ENCODE data around the gene MMS19. TPM values are rescaled to one million over a fixed set of nuclear protein-coding genes. Genes with fewer than 3 reads are reported as not detected.

MMS19 gene
- total and polyA plus RNA-seq, 12 donors, result 38.7 to 139 (median 64.7) TPM

- Histone ChIP-seq H3K9me3 (replicated peaks in 1 of 3) (no peaks in the 10 kb centered on the region), H3K4me1 (replicated peaks in 1 of 2) (peaks cover 7 to 29% of the 10 kb centered on the region in 2 donors), H3K36me3 (replicated peaks in 1 of 2) (peaks cover 0 to 31% of the 10 kb centered on the region in 2 donors), H3K27ac (no peak overlapping the region), H3K4me3 (no peak overlapping the region), H3K27me3 (no peaks in the 10 kb centered on the region)
- no peak for DNase-seq
- WGBS, 4 donors, result 96 to 98% (median 97%) methylated on average over 14 to 17 of the region's 17 CpGs; no CpG with 5 or more reads in 1 of the 4 donors
- intact Hi-C loops (cut with DNase I), result no loop called here
- TF ChIP-seq CTCF (IDR thresholded peaks at IDR 0.05) (no peak), POLR2A (IDR thresholded peaks at IDR 0.05) (no peak)
These were observed 46.6 kb downstream of the MMS19 start for GRCh38 chr10:97451605-97452004.

GRCh38 chr10:97450828-97451227 is 47.4 kb downstream of the MMS19 start:
- TF ChIP-seq POLR2A (IDR thresholded peaks at IDR 0.05), result no peak
- no peak for TF ChIP-seq CTCF (IDR thresholded peaks at IDR 0.05)
- intact Hi-C loops (cut with DNase I), result no loop called here
- Histone ChIP-seq H3K9me3 (replicated peaks in 1 of 3) (no peaks in the 10 kb centered on the region), H3K27ac (peak overlapping the region in 1 of 5 donors; percentile 33), H3K27me3 (no peaks in the 10 kb centered on the region), H3K36me3 (replicated peaks in 1 of 2) (peaks cover 0 to 23% of the 10 kb centered on the region in 2 donors), H3K4me1 (replicated peaks in 1 of 2) (peaks cover 8 to 30% of the 10 kb centered on the region in 2 donors), H3K4me3 (no peak overlapping the region)
- WGBS, 4 donors, result 59 to 80% (median 68%) methylated on average over 2 of the region's 2 CpGs
- no peak for DNase-seq

- peaks cover 14 to 40% of the 10 kb centered on the region in 2 donors for H3K4me1 ChIP-seq (replicated peaks in 1 of 2)
- DNase-seq, result peak; percentile 90 to 97 (median 93)
- peak within 1 kb of the TSS; percentile 53 to 98 (median 70) for H3K4me3 ChIP-seq
- intact Hi-C loops (cut with DNase I), result no loop called here
- TF ChIP-seq POLR2A (IDR thresholded peaks at IDR 0.05) (peak; percentile 62 to 65), CTCF (IDR thresholded peaks at IDR 0.05) (no peak)
- 0 to 1% (median 0%) methylated on average over 33 to 66 of the region's 66 CpGs for WGBS, 4 donors
- no peaks in the 10 kb centered on the region for H3K9me3 ChIP-seq (replicated peaks in 1 of 3)
- H3K27ac ChIP-seq, result peak within 1 kb of the TSS in 4 of 5 donors; percentile 7 to 79 (median 45)
- no peaks in the 10 kb centered on the region for H3K27me3 ChIP-seq
- peaks cover 0 to 13% of the 10 kb centered on the region in 2 donors for H3K36me3 ChIP-seq (replicated peaks in 1 of 2)
These were observed 52.2 kb downstream of the MMS19 start, which contains the start of the genes EXOSC1 and ZDHHC16 for GRCh38 chr10:97445722-97446639. TSS of gene EXOSC1 (minus strand) at chr10:97446006. CDS start at chr10:97445985, 21 bp downstream. TSS of gene ZDHHC16 (plus strand) at chr10:97446175. CDS start at chr10:97451676, 5,501 bp downstream.

- no peaks in the 10 kb centered on the region for H3K9me3 ChIP-seq (replicated peaks in 1 of 3)
- DNase-seq, result peak in 1 of 7 donors; percentile 35
- H3K36me3 ChIP-seq (replicated peaks in 1 of 2), result peaks cover 0 to 20% of the 10 kb centered on the region in 2 donors
- peaks cover 14 to 39% of the 10 kb centered on the region in 2 donors for H3K4me1 ChIP-seq (replicated peaks in 1 of 2)
- H3K4me3 ChIP-seq, result peak overlapping the region; percentile 53 to 98 (median 70)
- no peak for TF ChIP-seq CTCF (IDR thresholded peaks at IDR 0.05)
- TF ChIP-seq POLR2A (IDR thresholded peaks at IDR 0.05), result no peak
- WGBS, 4 donors, result 1 to 3% (median 2%) methylated on average over 13 of the region's 13 CpGs
- intact Hi-C loops (cut with DNase I), result no loop called here
- peak overlapping the region in 3 of 5 donors; percentile 17 to 79 (median 73) for H3K27ac ChIP-seq
- no peaks in the 10 kb centered on the region for H3K27me3 ChIP-seq
These were observed 52.9 kb downstream of the MMS19 start for GRCh38 chr10:97445357-97445721.

Data from adrenal gland (tissue), 12 donors.